GM18873 (cell line): ENCODE data around the gene NEXN.

Experiments used
- ATAC-seq: cut with Tn5 transposase; IDR thresholded peaks from one replicate; pipeline ENCODE4 v1.9.1; 2021; ENCODE audit warnings: mild to moderate bottlenecking, moderate library complexity, moderate number of reproducible peaks; ENCODE audit not compliant: unreplicated experiment, low FRiP score

NEXN gene

GRCh38 chr1:77991638-77992037, 103.2 kb downstream of the NEXN start:
- no peak for ATAC-seq
